Smooth muscle cell (in vitro differentiated cells): ENCODE results near the gene SCN4B. TPM values are rescaled to one million over a fixed set of nuclear protein-coding genes. Genes with fewer than 3 reads are reported as not detected.

Source experiments
- DNase-seq: peaks from one replicate; lab custom pipeline; 2025; ENCODE audit not compliant: unreplicated experiment; lab: John Stamatoyannopoulos, UW
- H2AFZ ChIP-seq: fragments of 200-600 bp; sonication (generic); 2 replicates; pipeline ENCODE4 v1.6.0; 2016; ENCODE audit warnings: antibody characterized with exemption, low read depth, mild to moderate bottlenecking
- H3F3A ChIP-seq: fragments of 200-600 bp; sonication (generic); 2 replicates; pipeline ENCODE4 v1.6.0; 2017; ENCODE audit warnings: antibody characterized with exemption, low read depth
- H3K27ac ChIP-seq: fragments of 200-600 bp; sonication (generic); 2 replicates; pipeline ENCODE4 v1.5.1; 2016; ENCODE audit warnings: low read depth, mild to moderate bottlenecking
- H3K27me3 ChIP-seq: fragments of 200-600 bp; sonication (generic); 2 replicates; pipeline ENCODE4 v1.6.1; 2016; ENCODE audit warnings: low read depth, mild to moderate bottlenecking
- H3K36me3 ChIP-seq: fragments of 200-600 bp; sonication (generic); 2 replicates; pipeline ENCODE4 v1.5.1; 2016; ENCODE audit warnings: low read depth
- H3K4me1 ChIP-seq: fragments of 200-600 bp; sonication (generic); 2 replicates; pipeline ENCODE4 v1.5.1; 2016; ENCODE audit warnings: low read depth
- H3K4me2 ChIP-seq: fragments of 200-600 bp; sonication (generic); 2 replicates; pipeline ENCODE4 v1.6.0; 2016; ENCODE audit warnings: mild to moderate bottlenecking
- H3K4me3 ChIP-seq: fragments of 200-600 bp; sonication (generic); 2 replicates; pipeline ENCODE4 v1.5.1; 2016; ENCODE audit warnings: mild to moderate bottlenecking
- H3K79me2 ChIP-seq: fragments of 200-600 bp; sonication (generic); 2 replicates; pipeline ENCODE4 v1.6.0; 2016; ENCODE audit warnings: low read depth, mild to moderate bottlenecking
- H3K9ac ChIP-seq: fragments of 200-600 bp; sonication (generic); 2 replicates; pipeline ENCODE4 v1.6.0; 2016; ENCODE audit warnings: low read depth
- H3K9me3 ChIP-seq: fragments of 200-600 bp; sonication (generic); replicated peaks from 2 replicates; pipeline ENCODE4 v1.5.1; 2016; ENCODE audit warnings: low read depth
- H4K20me1 ChIP-seq: fragments of 200-600 bp; sonication (generic); 2 replicates; pipeline ENCODE4 v1.6.0; 2016; ENCODE audit warnings: low read depth
- WGBS: methylation state at CpG from one replicate; pipeline ENCODE4 v1.1.7; 2016; ENCODE audit warnings: low lambda C conversion rate; 5-methylcytosine and 5-hydroxymethylcytosine counted together
- polyA plus RNA-seq: library from polyadenylated mRNA; unstranded; fragments of >200 nt; fragmentation: Nextera tagmentation; extraction: Ambion mirVana; gene quantifications from 2 replicates; pipeline ENCODE4 v1.2.1, GENCODE V29; 2016
- total RNA-seq: library from RNA; depleted of rRNA; stranded (reverse); fragments of >200 nt; gene quantifications from 2 replicates; pipeline ENCODE4 v1.2.3, GENCODE V29; 2014
- TF ChIP-seq, protein P1 (sequence below): fragments of 200-600 bp; sonication (generic); IDR thresholded peaks from 2 replicates; pipeline ENCODE4 v1.5.1; 2017; ENCODE audit warnings: borderline replicate concordance, mild to moderate bottlenecking, antibody characterized with exemption; ENCODE audit not compliant: insufficient read depth, poor library complexity, severe bottlenecking

The SCN4B gene
- total and polyA plus RNA-seq, 2 experiments from 2014 or later: not detected

DNA sequence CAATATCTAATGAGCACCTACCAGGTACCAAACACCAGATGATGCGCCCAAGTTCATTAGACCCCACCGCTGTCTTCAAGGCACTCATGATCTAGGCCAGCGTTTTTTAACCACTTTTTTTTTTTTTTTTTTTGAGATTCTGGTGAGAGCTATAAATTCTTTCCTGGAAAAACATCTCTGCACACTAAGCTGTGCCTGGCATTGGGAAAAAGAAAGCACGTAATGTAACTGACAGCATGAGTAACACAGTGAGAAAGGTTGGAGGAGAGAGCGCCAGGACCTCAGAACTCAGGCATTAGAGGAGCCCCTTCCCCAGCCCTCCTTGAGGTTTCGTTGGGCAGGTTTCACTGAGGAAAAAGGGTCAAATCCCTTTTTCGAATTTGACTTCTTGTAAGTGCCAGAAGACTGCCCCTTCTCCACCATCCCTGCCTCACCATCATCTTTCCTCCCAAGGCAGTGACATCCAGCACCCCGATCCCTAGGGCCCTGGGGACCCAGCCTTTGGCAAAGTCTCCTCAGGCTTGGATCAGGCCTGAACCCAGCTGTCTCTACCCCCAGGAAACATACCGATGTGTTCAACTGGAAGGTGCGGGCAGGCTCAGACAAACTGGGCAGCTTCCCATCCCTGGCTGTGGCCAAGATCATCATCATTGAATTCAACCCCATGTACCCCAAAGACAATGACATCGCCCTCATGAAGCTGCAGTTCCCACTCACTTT lies 39.8 kb downstream of the SCN4B start:
- Histone ChIP-seq H3K4me1 (no peaks in the 10 kb centered on the region), H3K9ac (no peak overlapping the region), H3K79me2 (no peaks in the 10 kb centered on the region), H2AFZ (no peak overlapping the region), H3K36me3 (no peaks in the 10 kb centered on the region), H3K4me2 (no peak overlapping the region), H3K27ac (no peak overlapping the region), H3K27me3 (peaks cover under 1% of the 10 kb centered on the region), H3F3A (no peaks in the 10 kb centered on the region), H4K20me1 (no peaks in the 10 kb centered on the region), H3K9me3 (no peaks in the 10 kb centered on the region), H3K4me3 (no peak overlapping the region)
- 95% methylated on average over 11 of the region's 11 CpGs for WGBS
- TF ChIP-seq, protein P1, sequence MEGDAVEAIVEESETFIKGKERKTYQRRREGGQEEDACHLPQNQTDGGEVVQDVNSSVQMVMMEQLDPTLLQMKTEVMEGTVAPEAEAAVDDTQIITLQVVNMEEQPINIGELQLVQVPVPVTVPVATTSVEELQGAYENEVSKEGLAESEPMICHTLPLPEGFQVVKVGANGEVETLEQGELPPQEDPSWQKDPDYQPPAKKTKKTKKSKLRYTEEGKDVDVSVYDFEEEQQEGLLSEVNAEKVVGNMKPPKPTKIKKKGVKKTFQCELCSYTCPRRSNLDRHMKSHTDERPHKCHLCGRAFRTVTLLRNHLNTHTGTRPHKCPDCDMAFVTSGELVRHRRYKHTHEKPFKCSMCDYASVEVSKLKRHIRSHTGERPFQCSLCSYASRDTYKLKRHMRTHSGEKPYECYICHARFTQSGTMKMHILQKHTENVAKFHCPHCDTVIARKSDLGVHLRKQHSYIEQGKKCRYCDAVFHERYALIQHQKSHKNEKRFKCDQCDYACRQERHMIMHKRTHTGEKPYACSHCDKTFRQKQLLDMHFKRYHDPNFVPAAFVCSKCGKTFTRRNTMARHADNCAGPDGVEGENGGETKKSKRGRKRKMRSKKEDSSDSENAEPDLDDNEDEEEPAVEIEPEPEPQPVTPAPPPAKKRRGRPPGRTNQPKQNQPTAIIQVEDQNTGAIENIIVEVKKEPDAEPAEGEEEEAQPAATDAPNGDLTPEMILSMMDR: no peak
- no peak for DNase-seq

DNA sequence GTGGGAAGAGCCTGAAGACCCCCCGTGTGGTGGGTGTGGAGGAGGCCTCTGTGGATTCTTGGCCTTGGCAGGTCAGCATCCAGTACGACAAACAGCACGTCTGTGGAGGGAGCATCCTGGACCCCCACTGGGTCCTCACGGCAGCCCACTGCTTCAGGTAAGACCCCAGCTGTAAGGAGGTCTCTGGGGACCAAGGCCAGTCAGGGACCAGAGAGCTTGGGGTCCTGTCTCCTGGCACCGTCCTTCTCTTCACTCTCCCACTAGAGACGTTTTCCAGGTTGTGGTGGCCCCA lies 40.9 kb downstream of the SCN4B start:
- H3K4me1 ChIP-seq: no peaks in the 10 kb centered on the region
- H3K27me3 ChIP-seq: no peaks in the 10 kb centered on the region
- 89% methylated on average over 6 of the region's 6 CpGs for WGBS
- no peaks in the 10 kb centered on the region for H4K20me1 ChIP-seq
- no peaks in the 10 kb centered on the region for H3K36me3 ChIP-seq
- H3K27ac ChIP-seq: no peak overlapping the region
- no peak overlapping the region for H3K4me2 ChIP-seq
- no peaks in the 10 kb centered on the region for H3K9me3 ChIP-seq
- no peak overlapping the region for H3K4me3 ChIP-seq
- H3K79me2 ChIP-seq: no peaks in the 10 kb centered on the region
- TF ChIP-seq, protein P1: no peak
- no peak overlapping the region for H3K9ac ChIP-seq
- H2AFZ ChIP-seq: no peak overlapping the region
- no peak for DNase-seq
- no peaks in the 10 kb centered on the region for H3F3A ChIP-seq

DNA sequence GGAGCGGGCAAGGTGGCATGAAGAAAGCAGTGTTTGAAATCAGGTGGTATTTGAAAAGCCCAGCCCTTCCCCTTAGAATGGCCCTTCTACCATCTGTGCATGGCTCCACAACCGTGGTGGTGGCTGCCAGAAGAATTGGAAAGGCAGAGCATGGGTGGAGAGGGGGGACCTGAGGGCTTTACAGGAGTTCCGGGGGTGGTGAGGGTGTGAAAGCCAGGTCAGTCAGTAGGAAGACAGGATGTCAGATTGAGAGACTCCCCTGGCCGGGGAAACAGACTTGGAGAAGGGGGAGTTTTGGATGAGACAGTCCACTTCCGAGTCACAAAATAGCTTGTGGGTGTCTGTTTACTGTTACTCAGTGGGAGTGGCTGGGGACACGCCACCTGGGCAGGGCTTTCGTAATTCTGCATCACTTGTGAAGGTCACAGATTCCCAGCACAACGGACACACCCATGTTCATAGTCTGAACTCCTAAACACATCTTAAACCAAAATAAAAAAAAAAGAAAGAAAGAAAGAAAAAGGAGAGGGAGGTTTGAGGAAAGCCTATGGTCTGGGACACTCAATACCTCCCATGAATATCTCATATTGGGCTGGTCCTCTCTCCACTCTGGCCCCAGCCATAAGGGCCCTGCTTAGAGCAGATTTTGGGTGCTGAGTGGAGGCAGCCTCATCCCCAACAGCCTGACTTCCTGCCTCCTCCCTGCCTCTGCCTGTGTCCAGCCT lies 41.4 kb downstream of the SCN4B start:
- no peaks in the 10 kb centered on the region for H3F3A ChIP-seq
- H4K20me1 ChIP-seq: no peaks in the 10 kb centered on the region
- H3K79me2 ChIP-seq: no peaks in the 10 kb centered on the region
- DNase-seq: no peak
- no peaks in the 10 kb centered on the region for H3K4me1 ChIP-seq
- no peak overlapping the region for H3K9ac ChIP-seq
- no peak overlapping the region for H3K4me2 ChIP-seq
- H3K36me3 ChIP-seq: no peaks in the 10 kb centered on the region
- no peak overlapping the region for H3K4me3 ChIP-seq
- TF ChIP-seq, protein P1: no peak
- 78% methylated on average over 8 of the region's 8 CpGs for WGBS
- no peak overlapping the region for H3K27ac ChIP-seq
- no peak overlapping the region for H2AFZ ChIP-seq
- no peaks in the 10 kb centered on the region for H3K9me3 ChIP-seq
- no peaks in the 10 kb centered on the region for H3K27me3 ChIP-seq
